ENCODE measurements around the gene ARPC1A.
A peak's percentile ranks its signal among the peaks of the same experiment; 100 is the strongest.

ARPC1A gene

DNA sequence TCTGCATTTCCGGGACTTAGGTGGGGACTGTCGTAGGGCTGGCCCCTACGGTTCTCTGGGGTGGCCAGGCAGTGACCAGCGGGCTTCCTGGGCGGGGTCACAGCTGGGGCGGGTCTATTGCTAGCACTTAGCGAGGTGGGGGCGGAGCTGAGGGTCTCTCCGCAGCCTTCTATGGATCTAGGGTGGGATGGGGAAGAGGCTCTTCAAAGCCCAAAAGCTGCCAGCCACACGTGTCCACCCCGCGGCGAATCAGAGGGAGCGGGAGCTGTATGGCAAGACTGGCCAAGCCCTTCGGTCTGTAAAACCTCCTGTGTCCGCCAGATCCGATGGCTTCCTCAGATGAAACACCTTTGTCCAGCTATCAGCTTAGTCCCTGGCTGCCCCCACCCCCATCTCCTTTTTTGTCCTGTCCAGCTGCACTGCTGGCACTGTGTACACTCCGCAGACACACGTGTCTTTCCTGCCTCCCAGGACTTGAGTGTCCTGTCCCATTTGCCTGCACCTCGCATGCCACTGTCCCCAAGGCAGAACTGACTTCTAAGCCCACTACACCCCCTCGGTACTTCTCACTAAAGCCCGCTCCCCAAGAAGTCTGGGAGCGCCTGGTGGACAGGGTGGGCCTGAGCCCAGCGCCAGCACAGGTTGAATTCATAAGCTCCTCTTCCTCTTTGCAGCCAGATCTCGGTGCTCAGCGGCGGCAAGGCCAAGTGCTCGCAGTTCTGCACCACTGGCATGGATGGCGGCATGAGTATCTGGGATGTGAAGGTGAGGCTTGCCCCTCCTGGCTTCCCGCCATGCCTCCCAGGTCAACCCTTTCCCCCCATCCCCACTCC lies 67.9 kb downstream of the ARPC1A start:
- H3K4me1 ChIP-seq, result no peaks in the 10 kb centered on the region
- H3K9me3 ChIP-seq, result no peaks in the 10 kb centered on the region
- no peaks in the 10 kb centered on the region for H3K27me3 ChIP-seq (ENCODE audit: low read depth)
- in situ Hi-C loops (cut with MboI; ENCODE audit: low sequenced_read_pairs), result no loop called here
- peaks cover 76% of the 10 kb centered on the region for H3K36me3 ChIP-seq (replicated peaks)
- DNase-seq (ENCODE audit: low spot score in 2 of 2), result no peak
- no peak overlapping the region for H3K4me3 ChIP-seq

DNA sequence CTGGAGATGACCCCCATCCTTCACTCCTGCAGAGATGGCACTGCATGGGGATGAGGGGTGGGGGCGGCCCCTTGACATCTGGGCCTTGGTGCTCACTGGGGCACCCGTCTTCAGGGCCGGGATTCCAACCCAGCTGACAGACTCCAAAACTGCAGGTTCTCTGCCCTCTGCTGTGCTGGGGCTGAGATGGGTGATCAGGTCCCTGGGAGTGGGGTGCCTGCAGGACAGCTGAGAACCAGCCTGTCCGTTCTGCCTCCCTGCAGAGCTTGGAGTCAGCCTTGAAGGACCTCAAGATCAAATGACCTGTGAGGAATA lies 68.4 kb downstream of the ARPC1A start:
- Histone ChIP-seq H3K4me3 (no peak overlapping the region), H3K27me3 (ENCODE audit: low read depth) (no peaks in the 10 kb centered on the region), H3K9me3 (no peaks in the 10 kb centered on the region), H3K36me3 (replicated peaks) (peaks cover 82% of the 10 kb centered on the region), H3K4me1 (no peaks in the 10 kb centered on the region)
- no peak for DNase-seq (ENCODE audit: low spot score in 2 of 2)
- in situ Hi-C loops (cut with MboI; ENCODE audit: low sequenced_read_pairs), result no loop called here

GRCh38 chr7:99395616-99396327 lies 70.1 kb downstream of the ARPC1A start:
- no peaks in the 10 kb centered on the region for H3K27me3 ChIP-seq (ENCODE audit: low read depth)
- no peak for DNase-seq (ENCODE audit: low spot score in 2 of 2)
- H3K4me3 ChIP-seq, result no peak overlapping the region
- peaks cover 88% of the 10 kb centered on the region for H3K36me3 ChIP-seq (replicated peaks)
- no peaks in the 10 kb centered on the region for H3K4me1 ChIP-seq
- H3K9me3 ChIP-seq, result no peaks in the 10 kb centered on the region
- in situ Hi-C loops (cut with MboI; ENCODE audit: low sequenced_read_pairs), result no loop called here

DNA sequence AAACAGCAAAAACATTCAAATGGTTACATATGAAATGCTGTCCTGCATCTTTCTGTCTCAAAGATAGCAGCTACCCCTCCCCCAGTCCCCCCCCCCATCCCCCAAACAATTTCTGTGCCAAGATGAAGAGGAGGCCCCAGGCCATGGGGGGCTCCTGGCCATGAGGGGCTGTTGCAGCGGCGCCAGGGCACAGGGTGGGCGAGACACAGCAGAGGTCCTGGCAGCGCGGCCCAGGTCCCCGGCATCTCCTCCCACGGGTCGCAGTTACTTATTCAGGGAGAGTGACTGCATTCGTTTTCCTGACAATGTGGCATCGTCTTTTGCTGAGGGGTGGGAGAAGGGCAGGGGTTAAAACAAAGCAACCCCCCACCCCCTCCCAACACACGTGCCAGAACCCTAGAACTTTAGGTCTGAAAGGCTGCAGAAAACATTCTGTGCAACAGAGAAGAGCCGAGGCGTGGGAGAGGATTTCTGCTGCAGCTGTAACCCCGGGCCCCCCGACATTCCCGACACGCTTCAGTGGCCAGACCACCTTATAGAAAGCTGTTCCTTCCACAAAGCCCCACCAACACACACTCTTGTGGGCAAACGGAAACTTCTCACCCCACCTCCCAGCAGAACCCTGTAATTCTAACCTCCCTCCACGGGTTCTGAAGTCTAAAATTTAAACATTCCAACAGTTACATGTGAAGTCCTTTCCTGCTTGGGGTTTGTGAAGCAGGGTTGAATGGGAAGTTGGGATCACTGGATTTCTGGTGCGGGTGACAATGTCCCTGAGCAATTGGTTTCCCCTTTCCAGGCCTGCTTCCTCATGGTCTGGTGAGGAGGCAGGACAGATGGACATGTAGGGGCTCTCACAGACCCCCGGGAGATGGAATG lies 71.0 kb downstream of the ARPC1A start:
- no peaks in the 10 kb centered on the region for H3K4me1 ChIP-seq
- no peak overlapping the region for H3K4me3 ChIP-seq
- H3K36me3 ChIP-seq (replicated peaks), result peaks cover 90% of the 10 kb centered on the region
- no peak for DNase-seq (ENCODE audit: low spot score in 2 of 2)
- H3K9me3 ChIP-seq, result no peaks in the 10 kb centered on the region
- in situ Hi-C loops (cut with MboI; ENCODE audit: low sequenced_read_pairs), result no loop called here
- no peaks in the 10 kb centered on the region for H3K27me3 ChIP-seq (ENCODE audit: low read depth)

DNA sequence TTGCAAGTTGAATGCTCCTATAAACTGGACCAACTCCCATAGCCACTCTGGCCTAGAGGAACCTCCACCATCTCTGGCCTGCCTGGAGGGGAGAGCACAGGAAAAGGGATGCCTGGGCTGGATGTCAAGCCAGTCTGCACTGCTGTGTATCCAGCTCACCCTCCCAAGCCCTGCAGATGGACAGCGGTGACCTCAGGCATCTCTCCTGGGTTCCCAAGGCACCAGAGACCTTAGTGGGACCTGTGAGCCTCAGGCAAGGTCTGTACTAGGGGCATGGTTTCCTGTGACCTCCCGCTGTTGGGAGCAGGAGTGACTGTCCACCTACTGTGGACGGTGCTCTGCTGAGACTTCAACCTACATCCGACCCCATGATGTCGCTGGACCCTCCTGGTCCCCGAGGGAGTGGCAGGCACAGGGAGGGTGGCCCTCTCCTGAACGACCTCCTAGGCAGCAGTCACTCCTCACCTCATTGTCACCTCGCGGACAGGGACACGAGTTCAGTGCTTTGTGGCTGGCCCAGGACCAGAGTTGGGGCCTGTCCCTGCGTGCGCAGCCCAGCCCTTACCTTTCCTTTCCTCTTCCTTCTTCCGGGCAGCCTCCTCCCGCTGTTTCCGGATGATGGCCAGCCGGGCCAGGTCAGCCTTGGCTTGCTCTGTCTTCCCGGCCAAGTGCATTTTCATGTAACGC lies 71.7 kb downstream of the ARPC1A start:
- Histone ChIP-seq H3K9me3 (no peaks in the 10 kb centered on the region), H3K27me3 (ENCODE audit: low read depth) (no peaks in the 10 kb centered on the region), H3K36me3 (replicated peaks) (peaks cover 90% of the 10 kb centered on the region), H3K4me1 (no peaks in the 10 kb centered on the region), H3K4me3 (no peak overlapping the region)
- no peak for DNase-seq (ENCODE audit: low spot score in 2 of 2)
- in situ Hi-C loops (cut with MboI; ENCODE audit: low sequenced_read_pairs), result no loop called here

DNA sequence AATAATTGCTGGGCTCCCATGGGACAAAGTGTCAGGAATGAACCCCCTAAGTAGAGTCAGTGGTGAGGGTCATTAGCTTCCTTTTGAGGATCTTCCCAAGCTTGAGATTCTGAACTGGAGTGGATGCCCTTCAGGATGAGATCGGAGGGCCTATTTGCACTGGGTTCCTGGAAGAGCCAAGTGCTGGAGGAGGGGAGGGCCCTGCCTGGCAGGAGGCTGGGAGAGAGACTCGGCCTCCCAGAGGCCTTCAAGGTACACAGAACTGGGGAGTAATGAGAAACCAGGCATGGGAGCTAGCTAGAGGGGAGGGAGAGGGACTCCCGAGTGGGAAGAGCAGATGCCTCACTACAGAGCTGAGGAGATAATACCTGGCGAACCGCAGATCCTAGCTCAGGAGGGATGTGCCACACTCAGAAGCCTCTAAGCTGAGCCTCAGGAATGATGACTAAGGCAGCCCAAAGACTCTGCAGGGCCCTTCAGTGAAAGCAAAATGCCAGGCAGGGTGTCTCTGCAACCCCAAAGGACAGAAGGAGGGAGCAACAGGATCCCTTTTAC lies 73.3 kb downstream of the ARPC1A start:
- peaks cover 88% of the 10 kb centered on the region for H3K36me3 ChIP-seq (replicated peaks)
- no peak for DNase-seq (ENCODE audit: low spot score in 2 of 2)

DNA sequence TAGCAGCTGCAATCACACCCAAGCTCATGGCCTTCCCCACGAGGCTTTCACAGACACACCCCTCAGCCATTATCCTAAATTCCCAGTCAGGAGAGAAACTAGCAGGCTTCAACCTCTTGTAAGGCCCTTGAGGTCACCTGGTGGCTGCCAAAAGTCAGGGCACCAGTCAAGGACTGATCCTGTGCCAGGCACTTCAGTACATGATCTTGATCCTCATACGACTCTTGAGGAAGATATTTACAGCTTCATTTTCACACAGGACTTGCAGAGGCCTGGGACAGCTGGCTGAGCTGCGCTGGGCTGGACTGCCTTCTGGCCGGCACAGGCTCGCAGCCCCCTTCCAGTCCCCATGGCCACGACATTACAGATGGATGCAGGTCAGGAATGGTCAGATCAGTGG lies 73.9 kb downstream of the ARPC1A start:
- in situ Hi-C loops (cut with MboI; ENCODE audit: low sequenced_read_pairs), result no loop called here
- H3K4me1 ChIP-seq, result no peaks in the 10 kb centered on the region
- no peaks in the 10 kb centered on the region for H3K27me3 ChIP-seq (ENCODE audit: low read depth)
- DNase-seq (ENCODE audit: low spot score in 2 of 2), result no peak
- H3K9me3 ChIP-seq, result no peaks in the 10 kb centered on the region
- H3K36me3 ChIP-seq (replicated peaks), result peaks cover 92% of the 10 kb centered on the region
- H3K4me3 ChIP-seq, result no peak overlapping the region

More for the DNA sequence above, 73.3 kb downstream of the ARPC1A start:
- in situ Hi-C loops (cut with MboI; ENCODE audit: low sequenced_read_pairs), result no loop called here
- Histone ChIP-seq H3K9me3 (no peaks in the 10 kb centered on the region), H3K4me1 (no peaks in the 10 kb centered on the region), H3K27me3 (ENCODE audit: low read depth) (no peaks in the 10 kb centered on the region), H3K4me3 (no peak overlapping the region)

DNA sequence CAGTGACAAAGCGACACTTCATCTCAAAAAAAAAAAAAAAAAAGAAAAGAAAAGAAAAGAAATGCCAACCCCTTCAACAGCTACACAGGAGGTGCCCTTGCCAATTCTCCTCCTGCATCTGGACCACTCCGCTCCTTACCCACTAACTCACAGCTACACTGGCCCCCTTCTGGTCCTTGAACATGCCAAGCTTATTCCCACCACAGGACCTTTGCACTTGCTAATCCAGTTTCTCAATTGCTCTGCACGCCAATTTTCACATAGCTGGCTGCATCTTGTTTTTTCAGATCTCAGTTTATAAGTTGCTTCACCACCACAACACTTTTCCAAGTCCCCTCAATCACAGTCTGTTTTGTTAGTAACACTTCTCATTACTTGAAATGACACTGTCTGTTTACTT lies 77.2 kb downstream of the ARPC1A start:
- DNase-seq (ENCODE audit: low spot score in 2 of 2), result no peak
- Histone ChIP-seq H3K9me3 (no peaks in the 10 kb centered on the region), H3K36me3 (replicated peaks) (peaks cover 66% of the 10 kb centered on the region), H3K4me3 (no peak overlapping the region), H3K27me3 (ENCODE audit: low read depth) (no peaks in the 10 kb centered on the region), H3K4me1 (peaks cover 7% of the 10 kb centered on the region)
- in situ Hi-C loops (cut with MboI; ENCODE audit: low sequenced_read_pairs), result no loop called here

GRCh38 chr7:99403764-99404163 lies 78.1 kb downstream of the ARPC1A start:
- in situ Hi-C loops (cut with MboI; ENCODE audit: low sequenced_read_pairs), result no loop called here
- peaks cover 59% of the 10 kb centered on the region for H3K36me3 ChIP-seq (replicated peaks)

GRCh38 chr7:99404235-99404976 lies 78.7 kb downstream of the ARPC1A start:
- Histone ChIP-seq H3K9me3 (no peaks in the 10 kb centered on the region), H3K4me3 (no peak overlapping the region), H3K4me1 (peaks cover 7% of the 10 kb centered on the region), H3K36me3 (replicated peaks) (peaks cover 52% of the 10 kb centered on the region), H3K27me3 (ENCODE audit: low read depth) (no peaks in the 10 kb centered on the region)
- in situ Hi-C loops (cut with MboI; ENCODE audit: low sequenced_read_pairs), result no loop called here
- DNase-seq (ENCODE audit: low spot score in 2 of 2), result no peak

More at GRCh38 chr7:99403764-99404163, 78.1 kb downstream of the ARPC1A start:
- Histone ChIP-seq H3K27me3 (ENCODE audit: low read depth) (no peaks in the 10 kb centered on the region), H3K4me3 (no peak overlapping the region), H3K9me3 (no peaks in the 10 kb centered on the region), H3K4me1 (peaks cover 7% of the 10 kb centered on the region)
- no peak for DNase-seq (ENCODE audit: low spot score in 2 of 2)

DNA sequence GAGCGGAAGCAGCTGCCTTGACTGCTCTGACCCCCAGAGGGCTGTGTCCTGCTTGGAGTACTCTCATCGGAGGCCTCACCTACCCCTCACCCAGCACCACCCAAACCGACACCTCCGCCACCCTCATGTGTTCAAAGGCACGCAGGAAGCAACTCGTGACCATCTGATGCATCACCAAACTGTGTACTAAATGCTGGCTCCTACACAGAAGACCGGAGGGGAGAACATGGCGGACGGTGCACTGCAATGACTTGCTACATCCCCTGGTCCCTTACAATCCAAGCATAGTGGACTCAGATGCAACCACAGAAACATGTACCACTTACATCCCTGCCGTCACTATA lies 79.3 kb downstream of the ARPC1A start:
- in situ Hi-C loops (cut with MboI; ENCODE audit: low sequenced_read_pairs), result no loop called here

DNA sequence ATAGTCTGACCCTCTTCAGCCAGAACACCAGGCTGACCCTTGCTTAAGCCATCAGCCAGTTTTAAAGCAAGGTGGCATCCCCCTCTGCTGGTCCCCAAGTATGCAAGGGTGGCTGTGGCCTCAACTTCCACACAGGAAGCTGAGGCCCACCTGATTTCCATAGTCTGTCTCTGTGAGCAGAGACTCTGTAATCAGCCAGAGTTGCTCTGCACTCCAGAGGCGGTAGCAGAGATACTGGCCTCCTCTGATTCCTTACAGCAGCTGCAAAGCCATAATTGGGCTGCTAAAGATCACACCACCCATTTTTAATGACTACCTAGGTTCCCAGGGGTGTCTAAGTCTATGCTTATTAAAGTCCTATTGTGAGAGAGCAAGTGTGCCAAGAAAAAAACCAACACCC lies 80.9 kb downstream of the ARPC1A start:
- Histone ChIP-seq H3K4me3 (peak overlapping the region; percentile 97), H3K9me3 (no peaks in the 10 kb centered on the region), H3K36me3 (replicated peaks) (peaks cover 47% of the 10 kb centered on the region), H3K4me1 (peaks cover 12% of the 10 kb centered on the region), H3K27me3 (ENCODE audit: low read depth) (no peaks in the 10 kb centered on the region)
- in situ Hi-C loops (cut with MboI; ENCODE audit: low sequenced_read_pairs), result no loop called here
- DNase-seq (ENCODE audit: low spot score in 2 of 2), result no peak

More for the DNA sequence above, 79.3 kb downstream of the ARPC1A start:
- peaks cover 49% of the 10 kb centered on the region for H3K36me3 ChIP-seq (replicated peaks)
- H3K4me3 ChIP-seq, result no peak overlapping the region
- no peak for DNase-seq (ENCODE audit: low spot score in 2 of 2)
- H3K9me3 ChIP-seq, result no peaks in the 10 kb centered on the region
- H3K4me1 ChIP-seq, result peaks cover 10% of the 10 kb centered on the region
- no peaks in the 10 kb centered on the region for H3K27me3 ChIP-seq (ENCODE audit: low read depth)
